HG03457 (cell line): ENCODE data around the gene LAPTM5.
"Not testable (repeated sequence)": the region's sequence is repeated elsewhere in the genome, so short reads cannot be mapped to it uniquely, and the experiment has no call there.

Source experiments
- ATAC-seq: cut with Tn5 transposase; IDR thresholded peaks from one replicate; pipeline ENCODE4 v1.9.1; 2021; ENCODE audit warnings: moderate number of reproducible peaks; ENCODE audit not compliant: unreplicated experiment

The LAPTM5 gene

GRCh38 chr1:30701258-30701633 lies 56.3 kb downstream of the LAPTM5 start:
- ATAC-seq = no peak

DNA sequence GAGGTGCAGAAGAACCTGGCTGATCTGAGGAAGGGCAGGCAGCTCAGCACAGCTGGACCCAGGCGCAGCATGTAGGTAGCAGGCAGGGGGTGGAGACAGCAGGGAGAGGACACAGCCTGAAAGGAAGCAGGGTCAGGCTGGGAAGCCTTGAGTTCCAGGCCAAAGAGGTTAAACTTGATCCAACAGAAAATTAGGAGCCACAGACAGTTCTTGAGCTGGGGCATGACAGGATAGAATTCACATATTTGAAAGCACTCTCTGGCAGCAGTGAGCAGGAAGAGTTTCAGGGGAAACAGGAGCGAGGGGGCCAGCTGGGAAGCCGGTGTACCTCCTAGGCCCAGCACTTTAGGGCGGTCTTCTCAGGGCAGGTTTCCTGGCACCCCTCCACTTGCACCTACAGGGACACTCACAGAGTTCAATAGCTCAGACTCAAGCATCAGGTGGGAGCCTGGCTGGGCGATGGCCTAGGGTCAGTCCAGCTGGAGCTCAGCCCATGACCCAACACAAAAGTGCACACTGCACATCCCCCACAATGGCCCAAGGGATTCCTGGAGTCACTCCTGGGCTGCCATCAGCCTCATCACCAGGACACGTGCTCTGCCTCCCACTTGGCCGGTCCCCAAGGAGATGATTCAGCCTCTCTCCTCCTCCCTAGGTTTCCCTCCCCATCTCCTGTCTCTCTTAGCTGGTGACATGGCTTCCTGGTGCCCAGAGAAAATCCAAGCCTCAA lies 56.9 kb downstream of the LAPTM5 start:
- no peak for ATAC-seq

- ATAC-seq = no peak
Observed at GRCh38 chr1:30699762-30700161, 57.8 kb downstream of the LAPTM5 start.

DNA sequence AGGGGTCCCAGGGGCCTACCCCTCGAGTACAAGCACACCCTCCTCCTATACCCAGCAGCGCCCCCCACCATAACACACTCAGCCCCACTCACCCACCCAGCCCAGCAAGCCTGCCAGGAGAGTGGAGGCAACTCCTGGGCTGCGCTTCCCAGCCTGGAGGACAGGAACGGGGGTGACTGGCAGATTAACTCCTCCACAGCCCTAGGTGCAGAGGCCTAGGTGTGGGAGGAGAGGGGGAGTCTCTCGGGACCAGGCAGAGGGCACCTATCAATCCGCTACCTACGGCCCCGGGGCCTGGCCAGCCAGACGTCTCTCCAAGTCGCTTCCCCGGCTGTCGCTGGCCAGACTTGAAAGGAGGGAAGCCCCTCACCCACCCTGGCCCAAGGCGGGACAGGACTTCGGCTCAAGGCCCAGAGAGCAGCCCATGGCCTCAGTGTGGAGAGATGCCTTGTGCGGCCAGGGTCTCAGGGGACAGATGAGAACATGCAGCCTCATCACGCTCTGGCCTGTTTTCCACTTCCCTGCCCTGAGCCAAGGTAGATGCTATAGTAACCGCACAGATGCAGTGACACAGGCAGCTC lies 59.1 kb downstream of the LAPTM5 start:
- no peak for ATAC-seq

DNA sequence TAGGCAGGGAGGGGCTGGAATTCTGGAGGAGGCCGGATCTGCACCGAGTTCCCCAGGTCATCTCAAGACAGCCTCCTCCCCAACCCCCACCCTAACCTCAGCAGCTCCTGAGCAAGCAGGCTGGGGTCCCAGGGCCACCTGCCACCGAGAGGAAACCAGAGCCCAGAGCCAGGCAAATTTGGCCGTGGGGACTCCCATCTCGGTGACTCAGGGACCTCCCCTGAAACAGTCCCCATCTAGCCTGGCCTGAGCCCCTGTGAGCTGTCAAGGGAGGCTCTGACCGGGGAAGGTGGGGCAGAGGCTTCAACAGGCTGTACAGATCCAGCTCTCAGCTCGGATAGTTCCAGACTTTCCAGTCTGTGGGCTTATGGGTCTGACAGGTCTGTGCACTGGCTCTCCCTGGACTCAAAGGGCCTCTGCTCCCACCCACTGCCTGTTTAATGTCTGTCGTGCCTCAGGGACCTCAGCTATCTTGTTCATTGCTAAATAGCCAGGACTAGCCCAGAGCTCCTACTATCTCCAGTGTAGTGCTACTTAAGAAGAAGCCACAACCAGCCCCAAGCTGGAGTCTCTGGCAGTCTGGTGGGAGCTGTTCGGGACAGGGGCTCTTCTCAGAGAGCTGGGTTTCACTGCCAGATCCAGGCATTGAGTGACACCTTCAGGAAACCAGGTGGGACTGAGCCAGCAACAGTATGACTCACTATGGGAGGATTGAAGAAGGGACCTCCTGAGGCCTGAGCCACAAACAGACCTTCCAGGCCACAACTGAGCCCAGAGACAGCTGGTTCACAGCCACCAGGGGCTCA lies 59.8 kb downstream of the LAPTM5 start:
- ATAC-seq = no peak

DNA sequence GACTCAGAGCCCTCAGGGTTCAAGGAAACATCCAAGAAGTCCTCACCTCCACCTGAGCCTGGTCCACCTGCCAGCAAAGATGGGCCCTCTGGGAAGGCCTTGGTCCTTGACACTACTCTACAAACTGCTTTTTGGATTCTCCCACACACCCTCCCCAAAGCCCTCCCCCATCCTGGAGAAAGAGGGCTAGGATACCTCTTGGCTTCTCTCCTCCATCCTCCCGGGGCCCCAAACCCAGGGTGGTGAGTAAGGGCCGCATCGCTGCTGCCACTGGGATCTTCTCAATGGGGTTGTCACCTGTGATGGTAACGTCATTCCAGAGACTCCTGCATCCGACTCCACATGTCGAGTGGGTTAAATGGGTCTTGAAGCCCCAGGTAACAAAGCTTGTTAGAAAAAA lies 60.7 kb downstream of the LAPTM5 start:
- ATAC-seq = no peak

- ATAC-seq = no peak
Observed at GRCh38 chr1:30695439-30695841, 62.1 kb downstream of the LAPTM5 start.

GRCh38 chr1:30694280-30695175 lies 63.0 kb downstream of the LAPTM5 start:
- ATAC-seq = no peak

DNA sequence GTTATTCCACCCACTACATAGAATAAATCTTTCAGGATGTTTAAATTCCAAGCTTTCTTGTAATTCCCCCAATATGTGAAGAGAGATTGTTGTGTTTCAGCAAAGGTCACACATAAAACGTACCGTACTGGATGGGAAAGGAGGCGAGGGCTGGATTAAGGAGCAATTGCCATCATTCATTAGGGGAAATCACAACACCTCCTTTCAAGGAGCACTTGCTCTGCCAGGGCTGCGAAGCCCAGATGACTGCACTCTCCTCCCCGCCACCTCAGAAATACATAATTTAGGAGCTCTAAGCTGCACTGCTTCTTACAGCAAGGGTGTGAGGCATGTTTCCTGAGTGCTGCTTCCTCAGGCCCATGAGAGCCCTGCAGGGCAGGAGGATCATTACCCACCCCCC lies 63.8 kb downstream of the LAPTM5 start:
- ATAC-seq = no peak

- ATAC-seq = no peak
Observed at GRCh38 chr1:30693366-30693765, 64.2 kb downstream of the LAPTM5 start.

GRCh38 chr1:30692948-30693301 lies 64.6 kb downstream of the LAPTM5 start:
- no peak for ATAC-seq

- ATAC-seq = no peak
Observed at GRCh38 chr1:30692201-30692947, 65.2 kb downstream of the LAPTM5 start.

DNA sequence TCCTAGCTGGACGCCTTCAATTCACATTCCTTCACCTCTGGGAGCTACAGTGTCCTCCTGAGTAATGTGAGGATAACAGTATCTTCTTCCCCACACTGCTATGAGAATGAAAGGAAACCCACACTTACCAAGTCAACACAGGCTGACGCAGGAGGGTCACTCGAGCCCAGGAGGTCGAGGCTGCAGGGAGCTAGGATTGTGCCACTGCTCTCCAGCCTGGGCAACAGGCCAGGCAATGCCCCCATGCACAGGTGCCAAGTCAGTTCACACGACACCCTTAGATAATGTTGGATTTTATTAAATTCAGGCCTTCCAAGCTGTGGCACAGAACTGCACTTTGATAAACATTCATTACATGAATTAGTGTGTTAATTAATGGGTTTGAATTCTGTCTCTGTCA lies 66.1 kb downstream of the LAPTM5 start:
- no peak for ATAC-seq

GRCh38 chr1:30689901-30690645 lies 67.5 kb downstream of the LAPTM5 start:
- no peak for ATAC-seq

DNA sequence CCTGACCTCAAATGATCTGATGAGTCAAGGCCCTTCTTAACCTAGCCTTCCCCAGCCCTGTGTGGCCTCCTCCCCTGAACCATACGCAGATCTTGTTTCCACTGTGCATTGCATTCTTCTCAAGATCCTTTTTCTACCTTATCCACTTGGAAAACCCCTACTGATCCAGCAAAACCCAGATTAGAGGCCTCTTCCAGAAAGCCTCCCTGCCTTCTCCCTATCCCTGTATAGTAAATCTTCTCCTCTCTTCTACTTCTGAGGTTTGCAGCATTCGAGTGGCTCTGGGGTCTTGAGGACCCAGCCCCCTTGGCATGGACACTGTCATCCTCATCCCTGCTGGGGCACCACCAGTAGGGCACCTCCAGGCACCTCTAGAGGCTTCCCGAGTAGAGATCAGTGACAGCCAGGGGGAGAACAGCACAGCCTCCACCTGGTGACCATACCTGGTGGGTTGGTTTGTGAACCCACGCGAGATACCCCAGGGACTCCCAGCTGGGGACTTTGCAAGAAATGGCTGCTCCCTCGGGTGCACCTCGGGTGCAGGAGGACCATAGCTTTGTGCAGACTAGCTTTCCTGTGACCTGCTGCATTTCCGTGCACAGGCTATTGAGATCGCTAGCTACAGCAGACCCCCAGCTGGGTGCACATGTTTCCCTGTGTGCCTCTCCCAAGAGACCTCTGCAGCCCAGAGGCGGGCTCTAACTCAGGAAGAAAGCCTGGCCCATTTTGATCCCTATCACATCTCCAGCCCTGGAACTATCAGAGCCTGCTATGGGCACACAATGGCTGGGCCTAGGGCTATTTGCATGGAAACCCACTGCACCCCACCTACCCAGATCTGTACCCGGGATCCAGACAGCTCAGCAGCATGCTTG lies 68.4 kb downstream of the LAPTM5 start:
- no peak for ATAC-seq

- ATAC-seq = not testable (repeated sequence)
Observed at GRCh38 chr1:30688516-30688915, 69.1 kb downstream of the LAPTM5 start.

DNA sequence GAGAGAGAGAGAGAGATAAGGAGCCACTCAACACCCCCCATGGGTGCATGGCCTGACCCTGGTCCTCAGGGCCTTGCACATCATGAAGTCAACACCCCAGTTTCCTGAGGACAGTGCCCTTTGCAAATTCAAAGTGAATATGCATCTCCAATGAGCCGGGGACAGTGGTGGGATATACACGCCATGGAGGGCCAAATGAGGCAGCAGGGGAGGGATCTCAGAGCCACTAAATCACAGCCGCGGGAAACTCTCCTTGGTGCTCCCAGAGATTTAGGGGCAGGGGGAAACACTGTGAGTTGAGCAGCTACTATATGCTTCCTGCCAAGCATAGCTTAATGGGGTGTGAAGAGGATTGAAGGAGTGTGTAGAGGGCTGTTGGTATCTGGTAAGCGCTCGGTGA lies 69.7 kb downstream of the LAPTM5 start:
- ATAC-seq = no peak

- ATAC-seq = no peak
Observed at GRCh38 chr1:30686236-30686935, 71.2 kb downstream of the LAPTM5 start.
